Measurements from ENCODE around the gene YIF1A.
"Not testable (repeated sequence)": the region's sequence is repeated elsewhere in the genome, so short reads cannot be mapped to it uniquely, and the experiment has no call there.

The YIF1A gene

DNA sequence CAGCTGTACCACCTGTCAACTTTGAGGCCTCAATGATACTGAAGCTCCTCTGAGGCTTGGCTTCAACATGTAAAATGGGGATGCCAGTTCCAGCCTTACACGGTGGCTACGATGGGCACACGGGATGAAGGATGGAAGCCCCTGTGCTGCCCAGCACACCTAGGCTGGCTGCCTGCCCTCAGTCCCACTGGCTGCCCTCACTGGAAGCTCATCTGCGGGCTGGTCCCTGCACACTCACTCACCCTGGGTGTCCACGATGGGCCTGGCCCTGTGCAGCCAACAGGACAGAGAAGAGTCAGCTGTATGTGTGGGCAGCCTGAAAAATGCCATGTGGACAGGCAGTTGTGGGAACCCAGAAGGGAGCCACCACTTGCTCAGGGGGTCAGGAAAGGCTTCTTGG, 2.2 kb downstream of the YIF1A start:
- DNase-seq (ENCODE audit: low spot score), result no peak

DNA sequence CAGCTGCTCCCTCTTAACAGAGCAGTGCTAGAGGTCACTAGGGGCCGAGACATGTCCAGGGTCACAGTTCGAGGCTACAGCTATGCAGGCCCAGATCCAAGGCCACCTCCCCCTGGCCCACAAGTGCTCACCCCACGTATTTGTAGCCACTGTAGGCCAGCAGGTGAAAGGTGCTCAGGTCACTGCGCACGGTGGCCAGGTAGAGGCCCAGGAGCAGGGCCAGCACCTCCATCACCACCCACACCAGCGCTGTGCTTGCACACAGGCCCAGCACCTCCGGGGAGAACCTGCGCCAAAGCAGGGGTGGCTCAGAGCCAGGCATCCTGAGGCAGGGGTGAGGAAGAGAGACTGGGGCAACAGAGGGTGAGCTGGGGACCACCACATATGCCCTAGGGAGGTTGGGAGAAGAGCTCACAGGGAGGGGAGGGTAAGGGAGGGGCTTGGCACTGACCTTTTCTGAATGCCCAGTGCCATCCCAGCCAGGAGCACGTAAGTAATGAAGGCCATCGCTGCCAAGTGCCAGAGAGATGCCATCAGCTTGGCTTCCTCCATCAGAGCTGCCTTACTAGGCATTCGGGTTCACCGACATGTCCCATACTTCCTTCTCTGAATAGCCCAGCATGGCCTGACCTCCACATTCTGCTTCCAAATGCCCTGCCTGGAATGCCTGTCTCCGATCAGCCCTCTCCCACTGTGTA, 3.5 kb downstream of the YIF1A start:
- no peak for DNase-seq (ENCODE audit: low spot score)

DNA sequence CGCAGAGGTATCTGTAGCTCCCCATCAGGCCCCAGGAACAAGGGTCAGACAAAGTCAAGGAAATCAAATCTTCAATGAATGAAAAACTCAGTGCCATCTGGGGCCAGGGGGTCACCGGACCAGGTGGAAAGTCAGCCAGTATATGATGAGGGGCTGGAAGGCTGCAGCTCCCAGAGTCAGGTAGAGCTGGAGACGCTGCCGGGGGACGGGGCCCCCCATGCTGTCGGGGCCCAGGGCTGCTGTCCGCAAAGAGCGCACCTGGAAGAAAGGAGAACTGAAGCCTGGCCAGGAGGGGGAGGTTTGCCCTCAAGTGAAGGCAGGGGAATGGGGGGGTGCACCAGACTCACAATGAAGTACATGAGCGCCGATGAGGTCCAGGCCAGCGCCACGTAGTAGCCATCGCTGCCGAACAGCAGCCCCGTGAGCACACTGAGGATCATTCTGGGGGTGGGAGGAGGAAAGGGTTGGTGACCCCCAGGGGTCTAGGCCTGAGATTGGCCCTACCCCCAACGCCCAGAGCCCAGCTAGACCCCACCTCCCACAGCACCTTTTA, 4.3 kb downstream of the YIF1A start:
- no peak for DNase-seq (ENCODE audit: low spot score)

DNA sequence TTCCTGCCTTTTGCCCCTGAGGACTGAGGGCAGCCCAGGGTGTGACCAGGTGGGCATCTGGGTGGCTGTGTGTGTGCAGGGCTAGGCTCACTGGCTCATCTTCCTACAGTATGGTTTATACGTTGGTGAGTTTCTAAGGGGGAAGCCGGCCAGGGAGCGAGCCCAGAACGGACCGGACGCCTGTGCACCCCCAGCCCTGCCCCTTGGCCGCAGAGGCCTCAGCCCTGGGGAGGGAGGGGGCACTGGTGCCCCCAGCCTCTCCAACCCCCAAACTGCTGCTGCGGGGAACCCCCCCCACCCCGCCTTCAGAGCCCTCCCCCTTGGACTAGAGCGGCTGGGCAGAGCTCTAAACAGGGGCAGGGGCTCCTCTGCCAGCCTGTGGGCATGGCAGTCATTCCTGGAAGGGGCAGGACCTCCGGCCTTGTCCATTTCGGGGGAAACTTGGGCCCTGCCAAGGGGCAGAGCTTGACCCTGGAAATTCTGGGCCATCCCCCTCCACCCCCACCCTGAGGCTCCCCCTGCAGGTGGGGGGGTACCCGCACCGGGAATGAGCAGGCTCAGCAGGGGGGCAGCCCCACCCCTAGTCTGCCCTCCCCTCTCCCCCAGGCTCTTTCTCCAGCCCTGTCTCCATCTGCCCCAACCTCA, 5.4 kb downstream of the YIF1A start:
- DNase-seq (ENCODE audit: low spot score), result no peak

DNA sequence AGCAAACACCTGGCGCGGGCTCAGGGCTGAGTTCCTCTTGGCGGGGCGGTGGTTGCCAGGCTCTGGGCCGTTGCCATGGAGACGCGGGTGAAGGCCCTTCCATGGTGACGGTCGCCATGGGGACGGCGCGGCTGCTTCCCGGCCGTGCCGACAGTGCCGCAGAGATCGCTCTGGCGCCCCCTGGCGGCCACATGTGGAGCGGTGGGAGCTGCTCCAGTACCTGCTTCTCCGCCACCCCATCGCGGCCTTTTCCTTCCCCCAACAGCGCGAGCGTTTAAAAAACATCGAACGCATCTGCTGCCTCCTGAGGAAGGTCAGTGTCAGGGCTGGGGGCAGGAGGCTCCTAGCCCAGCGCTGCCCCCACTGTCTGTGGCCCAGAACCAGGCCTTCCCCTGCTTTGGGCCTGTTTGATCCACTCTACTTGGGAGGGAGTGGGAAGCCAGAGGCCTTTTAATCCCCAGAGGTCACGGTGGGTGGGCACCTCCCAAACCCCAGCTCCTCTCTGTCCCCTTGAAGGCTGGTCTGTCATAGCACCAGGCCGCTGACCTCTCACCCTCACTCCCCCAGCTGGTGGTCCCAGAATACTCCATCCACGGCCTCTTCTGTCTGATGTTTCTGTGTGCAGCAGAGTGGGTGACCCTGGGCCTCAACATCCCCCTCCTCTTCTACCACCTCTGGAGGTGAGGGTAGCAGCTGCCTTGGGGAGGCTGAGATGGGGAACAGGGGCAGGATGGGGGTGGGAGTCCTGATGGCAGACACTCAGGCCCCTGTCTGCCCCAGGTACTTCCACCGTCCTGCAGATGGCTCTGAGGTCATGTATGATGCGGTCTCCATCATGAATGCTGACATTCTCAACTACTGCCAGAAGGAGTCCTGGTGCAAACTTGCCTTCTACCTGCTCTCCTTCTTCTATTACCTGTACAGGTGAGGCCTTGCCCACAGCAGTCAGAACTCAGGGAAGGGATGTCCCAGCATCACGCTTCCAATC, 6.2 kb downstream of the YIF1A start:
- DNase-seq (ENCODE audit: low spot score), result peak; percentile 92

DNA sequence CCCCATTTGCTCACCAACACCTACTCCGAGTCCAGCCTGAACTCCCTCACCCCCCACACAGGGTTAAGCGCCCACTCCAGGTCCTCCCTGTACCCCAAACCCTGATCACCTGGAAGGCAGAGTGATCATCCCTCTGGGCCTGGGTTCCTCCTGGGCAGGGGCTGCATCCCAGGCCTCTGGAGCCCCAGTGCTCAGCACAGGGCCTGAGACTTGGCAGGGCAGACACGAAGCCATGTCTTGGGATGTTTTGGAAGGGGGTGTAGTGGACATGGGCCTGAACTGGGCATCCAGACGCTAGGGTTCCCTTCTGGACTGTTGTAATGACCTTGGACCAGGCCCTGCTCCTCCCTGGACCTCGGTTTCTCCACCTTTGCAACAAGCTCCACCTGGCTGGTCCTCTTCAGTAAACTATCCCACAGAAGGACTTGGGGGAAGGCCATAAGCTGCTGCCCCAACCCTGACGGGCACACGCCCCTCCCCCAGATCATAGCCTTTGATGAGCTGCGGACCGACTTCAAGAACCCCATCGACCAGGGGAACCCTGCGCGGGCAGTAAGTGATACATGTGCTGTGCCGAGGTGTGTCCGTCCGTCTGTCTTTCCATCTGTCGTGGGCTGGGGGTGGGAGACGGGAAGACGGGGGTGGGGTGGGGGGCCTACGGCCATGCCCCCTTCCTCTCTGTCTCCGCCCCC, 7.0 kb downstream of the YIF1A start:
- DNase-seq (ENCODE audit: low spot score), result no peak

DNA sequence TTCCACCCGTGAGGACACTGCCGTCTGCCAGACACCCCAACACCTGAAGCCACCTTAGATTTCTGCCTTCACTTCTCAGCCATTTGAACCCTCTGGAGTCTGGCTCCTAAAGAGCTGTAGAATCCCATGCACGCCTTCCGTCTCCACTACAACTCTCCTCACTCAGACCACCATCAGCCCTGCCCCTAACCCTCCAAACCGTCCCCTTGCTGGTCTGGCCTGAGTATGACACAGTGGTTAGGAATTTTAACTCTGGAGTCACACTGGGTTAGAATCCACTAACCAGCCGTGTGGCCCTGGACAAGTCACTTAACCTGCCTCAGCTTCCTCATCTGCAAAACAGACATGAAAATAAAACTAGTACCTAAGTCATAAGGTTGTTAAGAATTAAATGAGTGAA, 7.9 kb downstream of the YIF1A start:
- DNase-seq (ENCODE audit: low spot score), result no peak

DNA sequence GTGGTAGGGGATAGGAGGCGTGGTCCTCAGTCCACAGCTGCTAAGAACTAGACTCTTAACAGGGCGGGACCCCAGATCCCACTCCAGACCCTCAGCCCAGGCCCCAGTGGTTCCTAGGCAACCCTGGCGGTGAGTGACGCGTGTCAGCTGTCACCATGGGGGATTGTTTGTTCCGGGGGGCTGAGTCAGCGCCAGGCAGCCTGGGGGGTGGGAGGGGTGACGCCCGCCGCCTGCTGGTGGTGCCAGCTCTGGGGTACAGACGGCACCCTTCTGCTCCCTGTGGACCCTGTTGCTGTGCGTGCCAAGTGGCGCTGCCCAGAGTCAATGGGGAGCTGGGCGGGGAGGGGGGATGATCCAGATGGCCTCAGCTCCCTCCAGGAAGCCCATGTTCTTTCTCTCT, 8.5 kb downstream of the YIF1A start:
- no peak for DNase-seq (ENCODE audit: low spot score)

DNA sequence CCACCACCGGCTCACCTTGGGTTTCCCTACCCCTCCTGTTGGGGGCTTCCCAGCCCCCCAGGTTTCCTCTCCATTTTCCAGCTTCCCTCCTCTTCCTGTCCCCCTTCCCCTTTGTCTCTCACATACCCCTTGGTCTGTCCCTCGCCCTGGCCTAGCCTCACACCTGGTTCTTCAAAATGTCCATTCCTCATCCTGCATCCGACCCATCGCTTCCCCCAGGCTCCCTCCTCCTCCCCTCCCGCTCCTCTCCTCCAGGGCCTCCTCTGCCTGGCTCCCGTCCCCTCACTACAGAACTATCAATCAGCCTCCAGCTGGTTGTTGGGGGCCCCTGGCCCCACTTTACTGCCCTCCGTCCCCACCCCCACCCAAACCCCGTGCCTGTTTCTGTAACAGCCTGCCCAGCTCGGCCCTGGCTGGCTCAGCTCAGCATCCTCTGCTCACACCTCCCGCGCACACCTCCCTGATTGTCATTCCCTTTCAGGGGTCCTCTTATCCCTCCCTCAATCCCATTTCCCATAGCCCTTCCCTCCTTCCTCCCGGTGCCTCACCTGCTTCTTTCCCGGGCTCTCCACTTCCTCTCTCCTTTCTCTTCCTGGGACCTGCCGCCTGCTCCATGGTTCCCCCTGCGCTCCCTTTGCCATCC, 9.7 kb downstream of the YIF1A start:
- DNase-seq (ENCODE audit: low spot score), result no peak

DNA sequence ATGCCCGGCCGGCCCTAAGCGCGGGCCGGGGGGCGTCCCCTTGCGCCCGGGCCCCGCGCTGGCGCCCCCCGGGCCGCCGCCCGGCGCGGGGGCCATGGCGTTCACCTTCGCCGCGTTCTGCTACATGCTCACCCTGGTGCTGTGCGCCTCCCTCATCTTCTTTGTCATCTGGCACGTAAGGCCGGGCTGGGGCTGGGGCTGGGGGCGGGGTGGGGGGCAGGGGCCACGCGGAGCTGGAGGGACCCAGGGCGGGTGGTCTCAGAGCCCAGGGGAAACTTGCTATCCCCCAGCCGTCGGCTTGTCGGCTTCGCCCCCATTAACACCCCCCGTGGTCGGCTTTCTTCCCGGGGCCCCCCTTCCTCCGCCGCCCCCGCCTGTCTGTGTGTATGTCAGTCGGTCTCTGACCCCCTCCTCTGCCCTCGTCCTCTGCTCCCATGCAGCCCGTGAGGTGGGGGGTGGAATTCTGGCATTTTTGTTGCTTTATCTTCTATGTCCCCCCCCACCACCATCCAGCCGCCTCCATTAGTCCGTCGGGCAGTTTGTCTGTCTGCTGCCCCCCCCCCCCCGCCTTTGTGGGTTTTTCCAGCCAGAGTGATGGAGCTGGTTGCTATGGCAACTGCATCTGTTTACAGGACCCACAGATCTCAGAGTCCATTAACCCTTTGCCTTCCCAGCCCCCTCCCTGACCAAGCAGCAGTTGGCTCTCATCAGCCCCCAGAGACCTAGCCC, 10.4 kb downstream of the YIF1A start:
- DNase-seq (ENCODE audit: low spot score), result no peak

DNA sequence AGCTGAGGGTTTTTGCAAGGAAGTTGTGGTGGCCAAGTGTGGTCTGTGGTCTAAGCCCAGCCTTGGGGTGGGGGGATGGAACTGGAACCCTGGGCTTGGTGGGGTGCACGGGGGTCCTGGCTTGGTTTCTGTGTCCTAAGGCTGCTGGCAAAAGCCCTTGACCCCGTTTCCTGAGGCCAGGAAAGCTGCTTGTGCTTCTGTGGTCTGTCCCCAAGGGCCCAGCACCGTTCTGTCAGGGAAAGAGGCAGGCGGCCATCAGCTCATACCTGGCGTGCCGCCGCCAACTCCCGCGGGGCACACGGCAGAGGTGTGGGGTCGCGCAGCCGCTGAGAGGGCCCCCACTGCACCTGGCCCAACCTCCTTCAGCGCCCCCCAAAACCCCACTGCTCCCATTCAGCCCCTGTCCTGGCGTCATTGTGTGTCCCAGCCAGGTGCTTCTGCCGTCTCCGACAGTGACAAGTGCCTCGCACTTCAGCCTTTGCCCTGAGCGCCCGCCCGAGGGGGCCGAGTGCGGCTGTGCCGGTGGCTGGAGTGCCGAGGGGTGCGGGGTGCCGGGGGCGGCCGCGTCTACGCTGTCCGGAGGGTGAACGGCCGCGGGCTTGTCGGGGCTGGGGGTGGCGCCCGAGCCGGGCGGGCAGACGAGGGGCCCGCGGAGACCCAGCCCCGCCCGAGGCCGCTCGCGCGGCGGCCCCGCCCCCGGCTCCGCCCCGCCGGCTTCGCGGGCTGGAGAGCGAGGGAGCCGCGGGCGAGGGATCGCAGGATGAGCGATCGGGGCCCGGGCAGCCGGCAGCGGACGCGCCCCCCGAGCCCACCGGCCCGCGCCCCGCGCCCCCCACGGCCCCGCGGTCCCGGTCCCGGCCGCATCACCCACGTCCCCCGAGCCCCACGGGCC, 11.2 kb downstream of the YIF1A start, which contains the start of gene CNIH2:
Gene CNIH2 (plus strand): TSS at position 705 of the 892 bp plus-strand sequence. CDS start 282 bp downstream, outside the sequence.
- no peak for DNase-seq (ENCODE audit: low spot score)

DNA sequence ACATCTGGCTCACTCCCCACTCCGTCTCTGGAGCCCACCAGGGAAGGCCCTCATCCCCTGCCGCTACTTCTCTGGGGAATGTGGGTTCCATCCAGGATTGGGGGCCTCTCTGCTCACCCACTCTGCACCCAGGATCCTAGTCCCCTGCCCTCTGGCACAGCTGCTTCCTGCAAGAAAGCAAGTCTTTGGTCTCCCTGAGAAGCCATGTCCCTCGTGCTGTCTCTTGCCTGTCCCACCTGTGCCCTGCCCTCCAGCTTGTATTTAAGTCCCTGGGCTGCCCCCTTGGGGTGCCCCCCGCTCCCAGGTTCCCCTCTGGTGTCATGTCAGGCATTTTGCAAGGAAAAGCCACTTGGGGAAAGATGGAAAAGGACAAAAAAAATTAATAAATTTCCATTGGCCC, 11.9 kb downstream of the YIF1A start:
- not testable (repeated sequence) for DNase-seq (ENCODE audit: low spot score)

DNA sequence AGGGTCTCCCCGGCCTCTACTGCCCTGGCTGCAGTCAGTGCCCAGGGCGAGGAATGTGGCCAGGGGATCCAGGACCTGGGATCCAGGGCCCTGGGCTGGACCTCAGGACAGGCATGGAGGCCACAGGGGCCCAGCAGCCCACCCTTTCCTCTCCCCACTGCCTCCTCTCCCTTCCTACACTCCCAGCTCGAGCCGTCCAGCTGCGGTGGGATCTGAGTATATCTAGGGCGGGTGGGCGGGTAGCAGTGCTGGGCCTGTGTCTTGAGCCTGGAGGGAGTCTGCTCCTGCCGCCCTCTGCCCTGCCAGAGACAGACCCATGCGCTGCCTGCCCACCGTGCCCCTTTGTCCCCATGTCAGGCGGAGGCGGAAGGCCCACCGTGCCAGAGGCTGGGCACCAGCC, 12.3 kb downstream of the YIF1A start:
- not testable (repeated sequence) for DNase-seq (ENCODE audit: low spot score)

DNA sequence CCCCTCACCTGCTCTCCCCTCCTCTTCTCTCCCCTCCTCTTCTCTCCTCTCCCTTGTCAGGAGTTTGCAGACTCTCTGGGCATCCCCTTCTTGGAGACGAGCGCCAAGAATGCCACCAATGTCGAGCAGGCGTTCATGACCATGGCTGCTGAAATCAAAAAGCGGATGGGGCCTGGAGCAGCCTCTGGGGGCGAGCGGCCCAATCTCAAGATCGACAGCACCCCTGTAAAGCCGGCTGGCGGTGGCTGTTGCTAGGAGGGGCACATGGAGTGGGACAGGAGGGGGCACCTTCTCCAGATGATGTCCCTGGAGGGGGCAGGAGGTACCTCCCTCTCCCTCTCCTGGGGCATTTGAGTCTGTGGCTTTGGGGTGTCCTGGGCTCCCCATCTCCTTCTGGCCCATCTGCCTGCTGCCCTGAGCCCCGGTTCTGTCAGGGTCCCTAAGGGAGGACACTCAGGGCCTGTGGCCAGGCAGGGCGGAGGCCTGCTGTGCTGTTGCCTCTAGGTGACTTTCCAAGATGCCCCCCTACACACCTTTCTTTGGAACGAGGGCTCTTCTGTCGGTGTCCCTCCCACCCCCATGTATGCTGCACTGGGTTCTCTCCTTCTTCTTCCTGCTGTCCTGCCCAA, 12.8 kb downstream of the YIF1A start:
- no peak for DNase-seq (ENCODE audit: low spot score)

DNA sequence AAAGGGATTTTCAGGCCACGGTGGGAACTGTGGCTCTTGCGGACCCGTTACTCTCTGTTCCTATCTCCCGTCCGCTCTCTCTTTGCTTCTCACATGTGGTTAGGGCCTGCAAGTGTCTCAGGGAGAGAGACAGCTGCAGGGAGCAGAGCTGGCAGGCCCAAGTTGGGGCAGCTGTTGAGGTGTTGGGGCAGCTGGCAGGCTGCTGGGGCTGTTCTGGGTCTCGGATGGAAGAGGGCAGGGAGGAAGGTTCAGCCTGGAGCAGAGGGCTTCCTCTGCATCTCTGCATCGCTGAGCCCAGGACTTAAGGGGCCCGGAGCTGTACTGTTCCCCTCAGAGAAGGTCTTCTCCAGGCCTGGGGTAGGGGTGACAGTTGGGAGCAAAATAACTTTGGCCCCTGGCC, 13.5 kb downstream of the YIF1A start:
- no peak for DNase-seq (ENCODE audit: low spot score)

DNA sequence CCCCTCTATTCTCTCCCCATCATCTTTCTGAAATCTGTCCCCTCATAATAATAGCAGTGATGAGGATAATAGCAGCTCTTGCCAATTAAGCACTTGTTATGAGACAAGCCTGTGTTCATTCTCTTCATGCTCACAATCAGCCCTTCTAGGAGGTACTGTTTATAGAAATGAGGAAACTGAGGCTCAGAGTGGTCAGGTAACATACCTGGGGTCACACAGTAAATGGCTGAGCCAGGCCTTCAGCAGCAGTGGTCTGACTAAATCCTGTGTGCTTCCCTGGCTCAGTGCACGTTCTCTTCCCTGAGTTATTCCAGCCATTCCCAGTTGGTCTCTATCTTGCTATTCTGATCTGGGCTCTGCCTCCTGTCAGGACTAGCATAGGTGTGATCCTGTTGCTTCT, 14.7 kb downstream of the YIF1A start:
- DNase-seq (ENCODE audit: low spot score), result no peak

DNA sequence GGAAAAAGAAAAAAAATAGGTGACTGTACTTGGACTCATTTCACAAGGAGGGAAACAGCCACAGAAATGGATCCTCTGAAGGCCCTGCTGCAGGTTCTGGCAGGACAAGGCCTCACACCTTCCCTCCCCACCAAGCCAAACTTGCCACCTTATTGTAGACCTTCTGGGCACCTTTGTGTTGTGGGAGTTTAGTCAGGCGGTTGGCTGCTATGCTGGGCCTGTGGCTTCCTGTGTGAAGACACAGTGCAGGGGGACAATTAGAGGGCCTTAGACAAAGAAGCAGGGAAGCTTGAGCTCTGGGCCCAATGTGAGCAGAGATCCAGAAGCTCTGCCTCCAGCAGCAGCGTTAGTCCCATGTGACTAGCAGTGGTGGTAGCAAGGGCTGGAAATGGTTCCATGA, 16.3 kb downstream of the YIF1A start:
- DNase-seq (ENCODE audit: low spot score), result no peak

DNA sequence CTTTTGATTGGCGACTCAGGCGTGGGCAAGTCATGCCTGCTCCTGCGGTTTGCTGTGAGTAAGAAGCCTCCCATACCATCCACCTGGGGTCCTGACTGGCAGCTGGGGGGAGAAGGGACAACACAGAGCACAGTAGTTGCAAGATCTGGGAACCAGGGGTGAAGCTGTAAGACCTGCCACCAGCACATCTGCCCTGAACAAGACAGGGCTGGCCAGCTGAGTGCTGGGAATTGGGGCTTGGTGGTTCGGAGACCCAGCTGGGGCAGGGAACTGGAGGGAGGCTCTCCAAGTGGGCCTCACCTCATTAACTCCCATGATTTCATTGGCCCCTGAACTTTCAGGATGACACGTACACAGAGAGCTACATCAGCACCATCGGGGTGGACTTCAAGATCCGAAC, 17.1 kb downstream of the YIF1A start:
- no peak for DNase-seq (ENCODE audit: low spot score)

Measured in COLO829 (cell line).